Neuronal stem cell (in vitro differentiated cells): ENCODE results near the gene TRIM37.

Source experiments
- DNase-seq: peaks from one replicate; pipeline ENCODE4 v3.0.0-alpha.2; 2013; ENCODE audit warnings: low spot score
- H2AFZ ChIP-seq: one replicate; pipeline ENCODE4 v1.6.1; 2013; ENCODE audit warnings: mild to moderate bottlenecking, low read length, inconsistent platforms
- H2AK5ac ChIP-seq: 2 replicates; pipeline ENCODE4 v1.6.1; 2013; ENCODE audit warnings: low read depth, mild to moderate bottlenecking, inconsistent platforms, low read length, moderate library complexity, mixed read lengths
- H2BK120ac ChIP-seq: 2 replicates; pipeline ENCODE4 v1.6.1; 2013; ENCODE audit warnings: low read depth, mild to moderate bottlenecking, inconsistent platforms, low read length, moderate library complexity, mixed read lengths
- H2BK12ac ChIP-seq: one replicate; pipeline ENCODE4 v1.6.1; 2013; ENCODE audit warnings: low read length, inconsistent platforms
- H2BK15ac ChIP-seq: 2 replicates; pipeline ENCODE4 v1.6.1; 2013; ENCODE audit warnings: mild to moderate bottlenecking, low read length, inconsistent platforms, mixed read lengths
- H2BK5ac ChIP-seq: one replicate; pipeline ENCODE4 v1.6.1; 2013; ENCODE audit warnings: inconsistent platforms, mild to moderate bottlenecking, low read length, moderate library complexity
- H3K14ac ChIP-seq: one replicate; pipeline ENCODE4 v1.6.1; 2013; ENCODE audit warnings: low read length, inconsistent platforms
- H3K18ac ChIP-seq: 2 replicates; pipeline ENCODE4 v1.6.1; 2013; ENCODE audit warnings: low read length, inconsistent platforms
- H3K23ac ChIP-seq: 2 replicates; pipeline ENCODE4 v1.6.1; 2013; ENCODE audit warnings: low read depth, mild to moderate bottlenecking, mixed read lengths, low read length, inconsistent platforms; ENCODE audit not compliant: poor library complexity
- H3K27ac ChIP-seq: replicated peaks from 3 replicates; pipeline ENCODE4 v1.5.1; 2013; ENCODE audit warnings: low read length, inconsistent platforms
- H3K27me3 ChIP-seq, 3 experiments: 2 replicates each; pipeline ENCODE4 v1.6.1; 2013; ENCODE audit warnings: low read length in 3 of 3, mild to moderate bottlenecking in 2 of 3, inconsistent platforms in 1 of 3, low read depth in 1 of 3, mixed read lengths in 1 of 3, moderate library complexity in 1 of 3; ENCODE audit not compliant: control insufficient read depth in 3 of 3, insufficient read depth in 3 of 3
- H3K36me3 ChIP-seq, 2 donors: replicated peaks in 1 of 2; 2 replicates each; pipeline ENCODE4 v1.6.1; 2013; ENCODE audit warnings: low read length in 2 of 2; ENCODE audit not compliant: control insufficient read depth in 2 of 2, insufficient read depth in 2 of 2
- H3K4ac ChIP-seq: 2 replicates; pipeline ENCODE4 v1.6.1; 2013; ENCODE audit warnings: inconsistent platforms, mild to moderate bottlenecking, low read length, moderate library complexity
- H3K4me1 ChIP-seq, 2 donors: 1 replicate in 1 of 2; 2 replicates in 1 of 2; pipeline ENCODE4 v1.6.1; 2013; ENCODE audit warnings: low read length in 2 of 2, low read depth in 1 of 2; ENCODE audit not compliant: control insufficient read depth in 2 of 2, insufficient read depth in 1 of 2
- H3K4me2 ChIP-seq: one replicate; pipeline ENCODE4 v1.6.1; 2013; ENCODE audit warnings: mild to moderate bottlenecking, low read length, inconsistent platforms; ENCODE audit not compliant: insufficient read depth, poor library complexity, severe bottlenecking
- H3K4me3 ChIP-seq, 2 donors: 2 replicates each; pipeline ENCODE4 v1.5.1; 2013; ENCODE audit warnings: low read length in 2 of 2, mild to moderate bottlenecking in 2 of 2, inconsistent platforms in 1 of 2, moderate library complexity in 1 of 2
- H3K79me1 ChIP-seq: one replicate; pipeline ENCODE4 v1.6.1; 2013; ENCODE audit warnings: low read depth, mild to moderate bottlenecking, inconsistent platforms, low read length, moderate library complexity
- H3K9ac ChIP-seq: one replicate; pipeline ENCODE4 v1.6.1; 2013; ENCODE audit warnings: mild to moderate bottlenecking, low read depth, low read length, inconsistent platforms; ENCODE audit not compliant: poor library complexity
- H3K9me3 ChIP-seq, 2 donors: replicated peaks in 1 of 2; 2 replicates each; pipeline versions ENCODE3 to v1.6.1; 2013; ENCODE audit warnings: low read length in 2 of 2, mild to moderate bottlenecking in 2 of 2, inconsistent platforms in 1 of 2, low read depth in 1 of 2, mixed read lengths in 1 of 2, moderate library complexity in 1 of 2; ENCODE audit not compliant: control insufficient read depth in 2 of 2, insufficient read depth in 1 of 2
- H4K8ac ChIP-seq: one replicate; pipeline ENCODE4 v1.6.1; 2013; ENCODE audit warnings: low read depth, mild to moderate bottlenecking, inconsistent platforms, low read length, moderate library complexity
- H4K91ac ChIP-seq: one replicate; pipeline ENCODE4 v1.6.1; 2013; ENCODE audit warnings: low read length, low read depth, mild to moderate bottlenecking, inconsistent platforms; ENCODE audit not compliant: poor library complexity
- WGBS, 2 donors: extraction: QIAGEN DNeasy Blood & Tissue Kit; methylation state at CpG; one replicate each; pipeline ENCODE4 v1.1.7; 2013; ENCODE audit warnings: missing lambda C conversion rate in 2 of 2, mixed read lengths in 1 of 2; ENCODE audit not compliant: insufficient read length in 2 of 2, insufficient replicate concordance in 1 of 2; ENCODE audit errors: extremely low coverage in 2 of 2; 5-methylcytosine and 5-hydroxymethylcytosine counted together

Gene TRIM37

GRCh38 chr17:58985971-58986370 lies 120.7 kb downstream of the TRIM37 start:
- Histone ChIP-seq H3K27me3 (no peaks in the 10 kb centered on the region), H3K14ac (no peak overlapping the region), H3K18ac (no peak overlapping the region), H3K27ac (no peak overlapping the region), H2BK5ac (no peak overlapping the region), H3K4ac (no peak overlapping the region), H4K91ac (no peak overlapping the region), H2BK120ac (no peak overlapping the region), H4K8ac (no peak overlapping the region), H3K9ac (no peak overlapping the region), H3K9me3 (no peaks in the 10 kb centered on the region), H3K4me3 (no peak overlapping the region), H2BK15ac (no peak overlapping the region), H2AK5ac (no peak overlapping the region), H3K79me1 (no peaks in the 10 kb centered on the region), H2AFZ (no peak overlapping the region), H3K36me3 (peaks cover 0 to 12% of the 10 kb centered on the region in 2 donors), H3K4me2 (no peak overlapping the region), H3K23ac (no peak overlapping the region), H3K4me1 (peaks cover 0 to 11% of the 10 kb centered on the region in 2 donors), H2BK12ac (no peak overlapping the region)
- WGBS, 2 donors, result no CpG with 5 or more reads among the region's 6 CpGs
- no peak for DNase-seq

- Histone ChIP-seq H3K9me3 (no peaks in the 10 kb centered on the region), H3K14ac (no peak overlapping the region), H3K23ac (no peak overlapping the region), H3K18ac (no peak overlapping the region), H2AFZ (no peak overlapping the region), H3K4me3 (no peak overlapping the region), H3K4me1 (peaks cover 0 to 11% of the 10 kb centered on the region in 2 donors), H3K27me3 (no peaks in the 10 kb centered on the region), H3K27ac (no peak overlapping the region), H2BK12ac (no peak overlapping the region), H3K4ac (no peak overlapping the region), H3K36me3 (peaks cover 0 to 18% of the 10 kb centered on the region in 2 donors), H4K91ac (no peak overlapping the region), H3K4me2 (no peak overlapping the region), H3K9ac (no peak overlapping the region), H2BK5ac (no peak overlapping the region), H2BK120ac (no peak overlapping the region), H3K79me1 (no peaks in the 10 kb centered on the region), H4K8ac (no peak overlapping the region), H2BK15ac (no peak overlapping the region), H2AK5ac (no peak overlapping the region)
- WGBS, 2 donors, result no CpG with 5 or more reads among the region's 6 CpGs
- no peak for DNase-seq
Observed at GRCh38 chr17:58985367-58985766, 121.3 kb downstream of the TRIM37 start.

DNA sequence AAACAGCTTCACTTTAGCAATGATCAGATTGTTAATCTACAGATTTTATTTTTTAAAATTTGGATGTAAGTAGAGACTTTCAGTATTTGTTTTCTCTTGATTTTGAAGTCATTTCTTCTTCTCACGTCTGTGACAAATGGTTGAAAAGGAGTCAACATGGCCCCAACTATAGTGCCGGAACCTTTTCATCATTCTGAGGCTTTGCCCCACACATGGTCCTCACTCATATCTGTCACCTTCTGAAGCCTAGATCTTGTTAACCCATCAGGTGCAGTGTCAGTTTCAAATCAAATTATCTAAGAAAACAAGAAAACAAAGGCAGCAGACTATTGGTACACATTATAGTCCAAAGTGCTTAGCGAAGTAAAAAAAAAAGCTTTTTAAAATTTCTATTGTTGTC lies 124.1 kb downstream of the TRIM37 start:
- no peaks in the 10 kb centered on the region for H3K9me3 ChIP-seq
- no peak overlapping the region for H2AK5ac ChIP-seq
- no CpG with 5 or more reads among the region's 3 CpGs for WGBS, 2 donors
- no peak overlapping the region for H3K9ac ChIP-seq
- H4K8ac ChIP-seq, result no peak overlapping the region
- H3K27ac ChIP-seq, result no peak overlapping the region
- H3K36me3 ChIP-seq, result peaks cover 0 to 26% of the 10 kb centered on the region in 2 donors
- no peaks in the 10 kb centered on the region for H3K27me3 ChIP-seq
- H3K23ac ChIP-seq, result no peak overlapping the region
- no peak overlapping the region for H4K91ac ChIP-seq
- H3K18ac ChIP-seq, result no peak overlapping the region
- peaks cover 0 to 5% of the 10 kb centered on the region in 2 donors for H3K4me1 ChIP-seq
- H2BK15ac ChIP-seq, result no peak overlapping the region
- no peak overlapping the region for H2BK5ac ChIP-seq
- H2AFZ ChIP-seq, result no peak overlapping the region
- no peak overlapping the region for H3K4me2 ChIP-seq
- no peaks in the 10 kb centered on the region for H3K79me1 ChIP-seq
- no peak for DNase-seq
- no peak overlapping the region for H2BK12ac ChIP-seq
- H3K4me3 ChIP-seq, result no peak overlapping the region
- H3K4ac ChIP-seq, result no peak overlapping the region
- no peak overlapping the region for H3K14ac ChIP-seq
- H2BK120ac ChIP-seq, result no peak overlapping the region

- Histone ChIP-seq H3K27me3 (no peaks in the 10 kb centered on the region), H2BK120ac (no peak overlapping the region), H2BK15ac (no peak overlapping the region), H3K23ac (no peak overlapping the region), H3K4me3 (no peak overlapping the region), H3K4me1 (peaks cover 0 to 2% of the 10 kb centered on the region in 2 donors), H2BK5ac (no peak overlapping the region), H3K18ac (no peak overlapping the region), H3K4me2 (no peak overlapping the region), H2AFZ (no peak overlapping the region), H3K27ac (no peak overlapping the region), H4K8ac (no peak overlapping the region), H3K4ac (no peak overlapping the region), H2BK12ac (no peak overlapping the region), H3K36me3 (peaks cover 0 to 21% of the 10 kb centered on the region in 2 donors), H3K9ac (no peak overlapping the region), H4K91ac (no peak overlapping the region), H2AK5ac (no peak overlapping the region), H3K79me1 (no peaks in the 10 kb centered on the region), H3K9me3 (no peaks in the 10 kb centered on the region), H3K14ac (no peak overlapping the region)
- DNase-seq, result no peak
- no CpG with 5 or more reads among the region's 3 CpGs for WGBS, 2 donors
Observed at GRCh38 chr17:58980706-58981481, 125.8 kb downstream of the TRIM37 start.
